Esophagus squamous epithelium (tissue), 5 donors: ENCODE measurements around the gene PGLYRP1. TPM values are rescaled to one million over a fixed set of nuclear protein-coding genes. Genes with fewer than 3 reads are reported as not detected.

Experiments used
- DNase-seq: peaks from one replicate; lab custom pipeline; 2025; lab: John Stamatoyannopoulos, UW
- H3K27ac ChIP-seq, 4 donors: fragments of 200-600 bp; sonication (generic); one replicate each; pipeline ENCODE4 v1.5.1; 2016 to 2019; ENCODE audit warnings: mild to moderate bottlenecking in 1 of 4
- H3K27me3 ChIP-seq, 4 donors: fragments of 200-600 bp; sonication (generic); 1 replicate in 3 of 4; 2 replicates in 1 of 4; pipeline versions ENCODE4 v1.5.1 to v1.6.0; 2017 to 2021; ENCODE audit warnings: antibody characterized with exemption in 1 of 4
- H3K36me3 ChIP-seq, 3 donors: fragments of 200-600 bp; sonication (generic); one replicate each; pipeline ENCODE4 v1.5.1; 2016 to 2019
- H3K4me1 ChIP-seq, 3 donors: fragments of 200-600 bp; sonication (generic); one replicate each; pipeline ENCODE4 v1.5.1; 2017 to 2019
- H3K4me3 ChIP-seq, 4 donors: fragments of 200-600 bp; sonication (generic); 1 replicate in 3 of 4; 2 replicates in 1 of 4; pipeline ENCODE4 v1.5.1; 2016 to 2019; ENCODE audit warnings: mild to moderate bottlenecking in 2 of 4, moderate library complexity in 1 of 4
- H3K9me3 ChIP-seq, 3 donors: fragments of 200-600 bp; sonication (generic); one replicate each; pipeline ENCODE4 v1.5.1; 2016 to 2019
- POLR2A ChIP-seq, 4 donors: fragments of 450-650 bp; IDR thresholded peaks; one replicate each; pipeline ENCODE4 v1.6.1; 2017; ENCODE audit warnings: antibody characterized with exemption in 4 of 4, mild to moderate bottlenecking in 4 of 4, moderate library complexity in 3 of 4
- WGBS, 2 donors: methylation state at CpG; one replicate each; pipeline ENCODE4 v1.1.5; 2018; 5-methylcytosine and 5-hydroxymethylcytosine counted together
- intact Hi-C: fragments of 100-400 bp; cut with DNase I; formaldehyde crosslinking; loops from one replicate; pipeline ENCODE4 v1.15.0; 2022
- total RNA-seq, 4 donors: library from RNA; depleted of rRNA; stranded (reverse); fragments of >200 nt; gene quantifications; one replicate each; pipeline ENCODE4 v1.1.0, GENCODE V29; 2016
- TF ChIP-seq, protein P1 (sequence below), 6 experiments: fragments of 450-650 bp in 4 of 6; fragments of 200-600 bp in 2 of 6; sonication (generic) in 2 of 6; IDR thresholded peaks; one replicate each; pipeline ENCODE4 v1.5.1; 2016 to 2019; ENCODE audit warnings: antibody characterized with exemption in 6 of 6, mild to moderate bottlenecking in 4 of 6, moderate library complexity in 4 of 6
- donor health status: DM: yes; HTN: yes; CAD: no.

The PGLYRP1 gene
- total RNA-seq, 4 donors from 2014 or later, result not detected

GRCh38 chr19:46033401-46033800 is 10.5 kb upstream of the PGLYRP1 start:
- H3K36me3 ChIP-seq, result no peaks in the 10 kb centered on the region
- H3K27ac ChIP-seq, result no peak overlapping the region
- no peaks in the 10 kb centered on the region for H3K9me3 ChIP-seq
- H3K27me3 ChIP-seq, result peaks cover 0 to 38% (median 0%) of the 10 kb centered on the region in 4 donors
- intact Hi-C loops, result loop anchor here (5.0 kb wide), 1 partner anchor 44 kb away; no protein-coding TSS in a partner anchor
- TF ChIP-seq, protein P1, sequence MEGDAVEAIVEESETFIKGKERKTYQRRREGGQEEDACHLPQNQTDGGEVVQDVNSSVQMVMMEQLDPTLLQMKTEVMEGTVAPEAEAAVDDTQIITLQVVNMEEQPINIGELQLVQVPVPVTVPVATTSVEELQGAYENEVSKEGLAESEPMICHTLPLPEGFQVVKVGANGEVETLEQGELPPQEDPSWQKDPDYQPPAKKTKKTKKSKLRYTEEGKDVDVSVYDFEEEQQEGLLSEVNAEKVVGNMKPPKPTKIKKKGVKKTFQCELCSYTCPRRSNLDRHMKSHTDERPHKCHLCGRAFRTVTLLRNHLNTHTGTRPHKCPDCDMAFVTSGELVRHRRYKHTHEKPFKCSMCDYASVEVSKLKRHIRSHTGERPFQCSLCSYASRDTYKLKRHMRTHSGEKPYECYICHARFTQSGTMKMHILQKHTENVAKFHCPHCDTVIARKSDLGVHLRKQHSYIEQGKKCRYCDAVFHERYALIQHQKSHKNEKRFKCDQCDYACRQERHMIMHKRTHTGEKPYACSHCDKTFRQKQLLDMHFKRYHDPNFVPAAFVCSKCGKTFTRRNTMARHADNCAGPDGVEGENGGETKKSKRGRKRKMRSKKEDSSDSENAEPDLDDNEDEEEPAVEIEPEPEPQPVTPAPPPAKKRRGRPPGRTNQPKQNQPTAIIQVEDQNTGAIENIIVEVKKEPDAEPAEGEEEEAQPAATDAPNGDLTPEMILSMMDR (IDR thresholded peaks at IDR 0.05), result no peak
- no peak for TF ChIP-seq POLR2A (IDR thresholded peaks at IDR 0.05)
- no peak for DNase-seq
- no peak overlapping the region for H3K4me3 ChIP-seq
- WGBS, 2 donors, result 53% methylated on average over 3 of the region's 11 CpGs; no CpG with 5 or more reads in 1 of the 2 donors
- peaks cover 0 to 4% (median 0%) of the 10 kb centered on the region in 3 donors for H3K4me1 ChIP-seq

DNA sequence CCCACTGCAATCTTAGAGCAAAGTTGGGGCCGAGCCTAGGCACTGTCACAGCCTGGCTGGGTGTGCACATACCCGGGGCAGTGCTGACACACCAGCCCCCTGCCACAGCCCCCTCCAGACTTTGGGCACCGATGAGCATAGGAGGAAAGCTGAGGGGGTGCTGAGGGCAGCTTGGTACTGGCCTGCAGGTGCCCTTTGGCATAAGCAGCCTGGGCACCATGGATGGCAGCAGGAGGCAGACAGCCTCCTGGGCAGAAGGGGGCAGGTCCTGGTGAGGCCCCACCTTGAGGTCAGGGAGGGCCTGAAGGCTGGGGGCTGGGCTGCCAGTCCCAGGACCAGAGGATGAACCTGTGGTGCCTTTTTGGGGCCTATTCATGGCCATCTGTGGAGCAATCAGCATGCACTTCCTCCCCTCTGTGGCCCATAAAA is 9.8 kb upstream of the PGLYRP1 start:
- TF ChIP-seq POLR2A (IDR thresholded peaks at IDR 0.05), result no peak
- TF ChIP-seq, protein P1 (IDR thresholded peaks at IDR 0.05), result no peak
- no peak overlapping the region for H3K4me3 ChIP-seq
- WGBS, 2 donors, result no CpG with 5 or more reads among the region's 3 CpGs
- H3K27me3 ChIP-seq, result peaks cover 0 to 43% (median 0%) of the 10 kb centered on the region in 4 donors
- H3K4me1 ChIP-seq, result peaks cover 0 to 4% (median 0%) of the 10 kb centered on the region in 3 donors
- no peaks in the 10 kb centered on the region for H3K9me3 ChIP-seq
- no peak for DNase-seq
- no peaks in the 10 kb centered on the region for H3K36me3 ChIP-seq
- intact Hi-C loops, result loop anchor here (5.0 kb wide), 1 partner anchor 45 kb away; no protein-coding TSS in a partner anchor
- H3K27ac ChIP-seq, result no peak overlapping the region

DNA sequence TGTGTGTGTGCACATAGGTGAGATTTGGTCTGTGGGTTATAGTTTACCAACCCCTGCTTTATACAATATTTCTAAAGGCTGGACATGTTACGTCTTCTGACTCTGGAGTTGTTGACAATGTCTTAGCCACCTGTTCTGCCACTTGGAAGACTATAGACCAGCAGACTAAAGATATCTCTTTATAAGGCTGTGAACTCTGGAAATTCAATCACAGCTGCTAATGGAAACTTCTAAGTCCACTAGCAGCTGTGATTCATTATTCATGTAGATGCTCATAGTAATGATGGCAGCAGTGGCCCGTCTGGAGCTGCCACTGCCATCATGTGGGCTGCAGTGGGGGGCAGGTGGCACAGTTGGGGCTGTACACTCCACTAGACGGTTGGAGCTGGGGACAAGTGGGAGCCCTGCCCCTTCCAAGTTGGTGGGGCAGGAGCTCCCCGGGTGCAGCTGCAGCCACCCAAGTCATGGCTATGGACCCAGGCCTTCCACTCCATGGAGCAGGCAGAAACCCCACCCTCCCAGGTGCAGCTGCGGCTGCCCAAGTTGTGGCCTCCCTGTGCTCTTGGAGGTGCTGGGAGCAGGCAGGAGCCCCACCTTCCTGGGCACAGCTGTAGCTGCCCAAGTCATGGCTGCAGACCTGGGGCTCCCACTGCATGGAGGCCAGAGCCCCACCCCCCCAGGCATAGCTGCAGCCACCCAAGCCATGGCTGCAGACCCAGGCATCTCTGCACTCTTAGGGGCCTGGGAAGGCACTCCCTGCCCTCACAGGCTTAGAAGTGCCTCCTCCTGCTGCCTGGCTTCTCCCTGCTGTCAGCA is 9.1 kb upstream of the PGLYRP1 start:
- H3K27ac ChIP-seq, result no peak overlapping the region
- no peak for DNase-seq
- H3K4me3 ChIP-seq, result no peak overlapping the region
- H3K9me3 ChIP-seq, result no peaks in the 10 kb centered on the region
- no peak for TF ChIP-seq POLR2A (IDR thresholded peaks at IDR 0.05)
- TF ChIP-seq, protein P1 (IDR thresholded peaks at IDR 0.05), result no peak
- intact Hi-C loops, result loop anchor here (5.0 kb wide), 1 partner anchor 45 kb away; no protein-coding TSS in a partner anchor
- no peaks in the 10 kb centered on the region for H3K36me3 ChIP-seq
- peaks cover 0 to 4% (median 0%) of the 10 kb centered on the region in 3 donors for H3K4me1 ChIP-seq
- peaks cover 0 to 44% (median 0%) of the 10 kb centered on the region in 4 donors for H3K27me3 ChIP-seq
- WGBS, 2 donors, result 65 to 73% methylated on average over 2 to 3 of the region's 5 CpGs

- no peak for TF ChIP-seq POLR2A (IDR thresholded peaks at IDR 0.05)
- TF ChIP-seq, protein P1 (IDR thresholded peaks at IDR 0.05), result no peak
- H3K27me3 ChIP-seq, result peaks cover 0 to 49% (median 0%) of the 10 kb centered on the region in 4 donors
- DNase-seq, result no peak
Observed at GRCh38 chr19:46030812-46031550, 8.1 kb upstream of the PGLYRP1 start.

More at GRCh38 chr19:46030812-46031550, 8.1 kb upstream of the PGLYRP1 start:
- Histone ChIP-seq H3K9me3 (no peaks in the 10 kb centered on the region), H3K4me1 (peaks cover 0 to 4% (median 0%) of the 10 kb centered on the region in 3 donors), H3K36me3 (no peaks in the 10 kb centered on the region), H3K4me3 (no peak overlapping the region), H3K27ac (no peak overlapping the region)
- 62 to 71% methylated on average over 12 of the region's 12 CpGs for WGBS, 2 donors
- intact Hi-C loops, result loop anchor here (5.0 kb wide), 1 partner anchor 46 kb away; no protein-coding TSS in a partner anchor
